ENCODE measurements around the gene TOMM70. TPM values are rescaled to one million over a fixed set of nuclear protein-coding genes. Genes with fewer than 3 reads are reported as not detected.

TOMM70 gene
- total and polyA plus RNA-seq, 4 donors, result 17.1 to 33.9 (median 24.9) TPM

DNA sequence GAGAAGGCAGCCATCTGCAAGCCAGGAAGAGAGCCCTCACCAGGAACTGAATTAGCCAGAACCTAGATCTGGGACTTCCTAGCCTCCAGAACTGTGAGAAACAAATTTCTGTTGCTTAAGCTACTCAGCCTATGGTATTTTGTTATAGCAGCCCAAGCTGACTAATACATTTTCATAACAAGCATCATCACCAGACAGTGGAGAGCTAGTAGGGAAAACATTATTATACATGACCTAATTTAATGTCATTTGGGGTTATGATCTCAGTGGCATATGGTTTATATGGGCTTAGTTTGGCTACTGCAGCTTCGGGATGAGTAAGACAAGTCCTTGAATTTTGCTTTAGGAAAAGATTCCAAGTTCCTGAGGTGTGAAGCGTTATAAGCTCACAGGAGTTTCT is 36.1 kb upstream of the TOMM70 start:
- no peak overlapping the region for H3K27ac ChIP-seq (ENCODE audit: low read depth in 1 of 2, low read length in 2 of 2)
- H3K4me1 ChIP-seq (ENCODE audit: control insufficient read depth in 1 of 2, insufficient read depth in 2 of 2, low read length in 2 of 2), result peaks cover 0 to 2% of the 10 kb centered on the region in 2 donors
- ATAC-seq (ENCODE audit: low FRiP score) (no peak), DNase-seq (no peak)
- no peaks in the 10 kb centered on the region for H3K36me3 ChIP-seq (ENCODE audit: control insufficient read depth in 1 of 2, insufficient read depth in 2 of 2, low read length in 1 of 2)
- H3K27me3 ChIP-seq (ENCODE audit: control insufficient read depth in 1 of 2, insufficient read depth in 2 of 2, low read length in 1 of 2), result no peaks in the 10 kb centered on the region
- WGBS, 2 donors, result 94 to 97% methylated on average over 2 of the region's 2 CpGs
- H3K4me3 ChIP-seq (ENCODE audit: low read length in 2 of 2), result no peak overlapping the region
- intact Hi-C loops (cut with DNase I), result no loop called here
- H3K9me3 ChIP-seq (ENCODE audit: control insufficient read depth, low read length), result no peaks in the 10 kb centered on the region

- no peak overlapping the region for H3K27ac ChIP-seq (ENCODE audit: low read depth in 1 of 2, low read length in 2 of 2)
- no peaks in the 10 kb centered on the region for H3K9me3 ChIP-seq (ENCODE audit: control insufficient read depth, low read length)
- no peaks in the 10 kb centered on the region for H3K27me3 ChIP-seq (ENCODE audit: control insufficient read depth in 1 of 2, insufficient read depth in 2 of 2, low read length in 1 of 2)
- no peak for ATAC-seq (ENCODE audit: low FRiP score)
- WGBS, 2 donors, result 53 to 55% methylated on average over 2 of the region's 2 CpGs
- peaks cover 0 to 12% of the 10 kb centered on the region in 2 donors for H3K4me1 ChIP-seq (ENCODE audit: control insufficient read depth in 1 of 2, insufficient read depth in 2 of 2, low read length in 2 of 2)
- H3K36me3 ChIP-seq (ENCODE audit: control insufficient read depth in 1 of 2, insufficient read depth in 2 of 2, low read length in 1 of 2), result no peaks in the 10 kb centered on the region
- peak overlapping the region in 1 of 2 donors; percentile 27 for H3K4me3 ChIP-seq (ENCODE audit: low read length in 2 of 2)
- intact Hi-C loops (cut with DNase I), result no loop called here
- DNase-seq, result no peak
Observed at GRCh38 chr3:100429187-100429716, 28.4 kb upstream of the TOMM70 start.

GRCh38 chr3:100427699-100428098 is 26.8 kb upstream of the TOMM70 start:
- Histone ChIP-seq H3K4me1 (ENCODE audit: control insufficient read depth in 1 of 2, insufficient read depth in 2 of 2, low read length in 2 of 2) (peaks cover 0 to 12% of the 10 kb centered on the region in 2 donors), H3K9me3 (ENCODE audit: control insufficient read depth, low read length) (no peaks in the 10 kb centered on the region), H3K27ac (ENCODE audit: low read depth in 1 of 2, low read length in 2 of 2) (no peak overlapping the region), H3K36me3 (ENCODE audit: control insufficient read depth in 1 of 2, insufficient read depth in 2 of 2, low read length in 1 of 2) (no peaks in the 10 kb centered on the region), H3K27me3 (ENCODE audit: control insufficient read depth in 1 of 2, insufficient read depth in 2 of 2, low read length in 1 of 2) (no peaks in the 10 kb centered on the region), H3K4me3 (ENCODE audit: low read length in 2 of 2) (no peak overlapping the region)
- DNase-seq (no peak), ATAC-seq (ENCODE audit: low FRiP score) (no peak)
- intact Hi-C loops (cut with DNase I), result no loop called here
- 3 to 4% methylated on average over 2 of the region's 2 CpGs for WGBS, 2 donors

DNA sequence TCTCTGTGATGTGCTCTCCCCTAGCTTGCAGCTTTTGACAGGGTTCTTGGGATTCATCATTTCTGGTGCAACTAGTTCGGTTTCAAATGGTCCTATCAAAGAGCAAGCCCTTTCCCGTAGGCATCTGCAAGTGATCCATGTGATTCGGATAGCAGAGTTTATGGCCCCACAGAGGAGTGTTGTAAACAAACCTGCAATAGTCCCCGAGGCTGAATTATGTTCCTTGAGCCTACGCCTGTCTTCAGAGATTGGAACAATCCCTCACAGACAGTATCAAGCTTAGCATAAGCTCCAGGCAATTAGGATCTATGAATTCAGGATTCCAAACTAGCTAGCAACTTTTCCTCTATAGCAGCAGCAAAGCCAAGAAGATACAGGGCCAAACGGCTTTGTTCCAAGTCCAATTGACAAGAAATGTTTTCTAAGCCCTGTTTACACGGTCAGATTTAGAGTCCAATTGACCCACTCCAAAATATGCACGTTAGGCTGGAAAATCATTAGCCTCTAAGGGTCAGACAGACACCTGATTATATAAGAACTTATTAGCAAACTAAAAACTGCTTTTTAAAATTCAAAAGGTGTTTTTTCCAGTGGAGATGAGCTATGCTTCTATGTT is 25.3 kb upstream of the TOMM70 start:
- no peaks in the 10 kb centered on the region for H3K36me3 ChIP-seq (ENCODE audit: control insufficient read depth in 1 of 2, insufficient read depth in 2 of 2, low read length in 1 of 2)
- H3K4me1 ChIP-seq (ENCODE audit: control insufficient read depth in 1 of 2, insufficient read depth in 2 of 2, low read length in 2 of 2), result peaks cover 0 to 12% of the 10 kb centered on the region in 2 donors
- 31 to 33% methylated on average over 8 of the region's 8 CpGs for WGBS, 2 donors
- H3K9me3 ChIP-seq (ENCODE audit: control insufficient read depth, low read length), result no peaks in the 10 kb centered on the region
- DNase-seq, result no peak
- H3K27ac ChIP-seq (ENCODE audit: low read depth in 1 of 2, low read length in 2 of 2), result no peak overlapping the region
- H3K27me3 ChIP-seq (ENCODE audit: control insufficient read depth in 1 of 2, insufficient read depth in 2 of 2, low read length in 1 of 2), result no peaks in the 10 kb centered on the region
- no peak for ATAC-seq (ENCODE audit: low FRiP score)
- H3K4me3 ChIP-seq (ENCODE audit: low read length in 2 of 2), result no peak overlapping the region
- intact Hi-C loops (cut with DNase I), result no loop called here

- no peak for DNase-seq
- Histone ChIP-seq H3K27ac (ENCODE audit: low read depth in 1 of 2, low read length in 2 of 2) (no peak overlapping the region), H3K4me3 (ENCODE audit: low read length in 2 of 2) (no peak overlapping the region), H3K9me3 (ENCODE audit: control insufficient read depth, low read length) (no peaks in the 10 kb centered on the region), H3K36me3 (ENCODE audit: control insufficient read depth in 1 of 2, insufficient read depth in 2 of 2, low read length in 1 of 2) (no peaks in the 10 kb centered on the region), H3K27me3 (ENCODE audit: control insufficient read depth in 1 of 2, insufficient read depth in 2 of 2, low read length in 1 of 2) (no peaks in the 10 kb centered on the region), H3K4me1 (ENCODE audit: control insufficient read depth in 1 of 2, insufficient read depth in 2 of 2, low read length in 2 of 2) (peaks cover 0 to 12% of the 10 kb centered on the region in 2 donors)
- intact Hi-C loops (cut with DNase I), result no loop called here
- 86 to 94% methylated on average over 1 of the region's 1 CpG for WGBS, 2 donors
- ATAC-seq (ENCODE audit: low FRiP score), result no peak
Observed at GRCh38 chr3:100425316-100425715, 24.4 kb upstream of the TOMM70 start.

DNA sequence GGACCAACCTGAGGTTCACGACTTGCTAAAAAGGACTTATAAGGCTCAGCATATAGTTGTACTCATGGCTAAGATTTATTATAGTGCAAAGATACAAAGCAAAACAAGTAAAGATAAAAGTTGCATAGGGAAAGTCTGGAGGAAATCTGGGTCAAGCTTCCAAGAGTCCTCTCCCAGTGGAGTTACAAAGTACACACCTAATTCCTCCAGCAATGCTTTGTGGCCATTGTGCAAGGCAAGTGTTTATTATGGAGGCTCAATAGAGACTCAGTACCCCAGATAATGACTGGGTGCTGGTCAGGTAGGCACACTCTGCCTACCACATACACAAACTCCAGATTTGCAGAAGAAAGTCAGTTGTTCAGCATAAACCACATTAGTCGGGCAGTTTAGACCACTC is 23.4 kb upstream of the TOMM70 start:
- Histone ChIP-seq H3K4me3 (ENCODE audit: low read length in 2 of 2) (no peak overlapping the region), H3K36me3 (ENCODE audit: control insufficient read depth in 1 of 2, insufficient read depth in 2 of 2, low read length in 1 of 2) (no peaks in the 10 kb centered on the region), H3K27me3 (ENCODE audit: control insufficient read depth in 1 of 2, insufficient read depth in 2 of 2, low read length in 1 of 2) (no peaks in the 10 kb centered on the region), H3K27ac (ENCODE audit: low read depth in 1 of 2, low read length in 2 of 2) (no peak overlapping the region), H3K4me1 (ENCODE audit: control insufficient read depth in 1 of 2, insufficient read depth in 2 of 2, low read length in 2 of 2) (peaks cover 0 to 8% of the 10 kb centered on the region in 2 donors), H3K9me3 (ENCODE audit: control insufficient read depth, low read length) (no peaks in the 10 kb centered on the region)
- ATAC-seq (ENCODE audit: low FRiP score) (no peak), DNase-seq (no peak)
- intact Hi-C loops (cut with DNase I), result no loop called here
- WGBS, 2 donors, result 86 to 90% methylated on average over 2 of the region's 2 CpGs

- no peaks in the 10 kb centered on the region for H3K9me3 ChIP-seq (ENCODE audit: control insufficient read depth, low read length)
- no peak overlapping the region for H3K4me3 ChIP-seq (ENCODE audit: low read length in 2 of 2)
- no peak for ATAC-seq (ENCODE audit: low FRiP score)
- DNase-seq, result no peak
- H3K27me3 ChIP-seq (ENCODE audit: control insufficient read depth in 1 of 2, insufficient read depth in 2 of 2, low read length in 1 of 2), result no peaks in the 10 kb centered on the region
- WGBS, 2 donors, result 98 to 100% methylated on average over 5 of the region's 5 CpGs
- intact Hi-C loops (cut with DNase I), result no loop called here
- no peaks in the 10 kb centered on the region for H3K36me3 ChIP-seq (ENCODE audit: control insufficient read depth in 1 of 2, insufficient read depth in 2 of 2, low read length in 1 of 2)
- H3K4me1 ChIP-seq (ENCODE audit: control insufficient read depth in 1 of 2, insufficient read depth in 2 of 2, low read length in 2 of 2), result peaks cover 0 to 8% of the 10 kb centered on the region in 2 donors
- H3K27ac ChIP-seq (ENCODE audit: low read depth in 1 of 2, low read length in 2 of 2), result no peak overlapping the region
Observed at GRCh38 chr3:100423611-100424010, 22.7 kb upstream of the TOMM70 start.

GRCh38 chr3:100420885-100421284 is 20.0 kb upstream of the TOMM70 start:
- Histone ChIP-seq H3K27me3 (ENCODE audit: control insufficient read depth in 1 of 2, insufficient read depth in 2 of 2, low read length in 1 of 2) (no peaks in the 10 kb centered on the region), H3K4me3 (ENCODE audit: low read length in 2 of 2) (no peak overlapping the region), H3K36me3 (ENCODE audit: control insufficient read depth in 1 of 2, insufficient read depth in 2 of 2, low read length in 1 of 2) (no peaks in the 10 kb centered on the region), H3K9me3 (ENCODE audit: control insufficient read depth, low read length) (no peaks in the 10 kb centered on the region), H3K4me1 (ENCODE audit: control insufficient read depth in 1 of 2, insufficient read depth in 2 of 2, low read length in 2 of 2) (no peaks in the 10 kb centered on the region), H3K27ac (ENCODE audit: low read depth in 1 of 2, low read length in 2 of 2) (no peak overlapping the region)
- DNase-seq (no peak), ATAC-seq (ENCODE audit: low FRiP score) (no peak)
- 48 to 50% methylated on average over 2 of the region's 2 CpGs for WGBS, 2 donors
- intact Hi-C loops (cut with DNase I), result no loop called here

- intact Hi-C loops (cut with DNase I), result no loop called here
- DNase-seq, result no peak
- Histone ChIP-seq H3K36me3 (ENCODE audit: control insufficient read depth in 1 of 2, insufficient read depth in 2 of 2, low read length in 1 of 2) (no peaks in the 10 kb centered on the region), H3K27me3 (ENCODE audit: control insufficient read depth in 1 of 2, insufficient read depth in 2 of 2, low read length in 1 of 2) (no peaks in the 10 kb centered on the region), H3K4me3 (ENCODE audit: low read length in 2 of 2) (no peak overlapping the region), H3K27ac (ENCODE audit: low read depth in 1 of 2, low read length in 2 of 2) (no peak overlapping the region), H3K9me3 (ENCODE audit: control insufficient read depth, low read length) (no peaks in the 10 kb centered on the region), H3K4me1 (ENCODE audit: control insufficient read depth in 1 of 2, insufficient read depth in 2 of 2, low read length in 2 of 2) (no peaks in the 10 kb centered on the region)
- no peak for ATAC-seq (ENCODE audit: low FRiP score)
- WGBS, 2 donors, result 96 to 100% methylated on average over 1 of the region's 1 CpG
Observed at GRCh38 chr3:100419406-100419805, 18.5 kb upstream of the TOMM70 start.

All from aorta (tissue), 5 donors.